Mucosa of descending colon (tissue), 3 donors: ENCODE results near the gene PRDM4. TPM values are rescaled to one million over a fixed set of nuclear protein-coding genes. Genes with fewer than 3 reads are reported as not detected.

Experiments
- ATAC-seq: fragments of 200-7000 bp; cut with Tn5 transposase; one replicate; pipeline ENCODE4 v1.9.1; 2020; ENCODE audit warnings: mild to moderate bottlenecking, moderate library complexity
- DNase-seq, 3 donors: peaks; one replicate each; pipeline ENCODE4 v3.0.0-alpha.2; 2020
- H3K36me3 ChIP-seq: fragments of 200-600 bp; one replicate; pipeline ENCODE4 v1.8.0; 2021; ENCODE audit warnings: low read depth, mild to moderate bottlenecking
- H3K4me1 ChIP-seq: fragments of 200-600 bp; one replicate; pipeline ENCODE4 v1.8.0; 2021; ENCODE audit warnings: low read depth, mild to moderate bottlenecking
- H3K4me3 ChIP-seq: fragments of 200-600 bp; one replicate; pipeline ENCODE4 v1.8.0; 2021; ENCODE audit warnings: mild to moderate bottlenecking
- H3K9me3 ChIP-seq: fragments of 200-600 bp; one replicate; pipeline ENCODE4 v1.8.0; 2021; ENCODE audit warnings: mild to moderate bottlenecking
- CTCF ChIP-seq: fragments of 200-600 bp; IDR thresholded peaks from one replicate; pipeline ENCODE4 v1.8.0; 2022; ENCODE audit warnings: antibody characterized with exemption, mild to moderate bottlenecking
- intact Hi-C, 2 donors: fragments of 100-400 bp; cut with DNase I in 1 of 2; cut with micrococcal nuclease in 1 of 2; formaldehyde crosslinking; loops; one replicate each; pipeline versions ENCODE4 v1.11.0 to v1.11.1; 2022; cut with DNase I, micrococcal nuclease
- total RNA-seq, 3 donors: library from RNA; stranded (reverse); fragmentation: NEBNext Ultra II Directional in 2 of 3; extraction: Animal tissue kit (Norgen Biotek cat#: 25700) in 2 of 3; gene quantifications; one replicate each; pipeline versions ENCODE4 v1.2.1 to v1.2.4, GENCODE V29; 2021 to 2023
- donor health status: DM: no; HTN: no; CAD: no; lungs with moderate emphysema.
- donor health status: DM: no; HTN: no; CAD: no.
- donor health status: DM: no; HTN: yes; CAD: no.

PRDM4 gene
- total RNA-seq, 3 donors from 2014 or later = 38.4 to 44.4 (median 39.9) TPM

GRCh38 chr12:107783406-107784376 is 22.8 kb upstream of the PRDM4 start:
- H3K4me1 ChIP-seq = no peaks in the 10 kb centered on the region
- ATAC-seq = no peak
- H3K4me3 ChIP-seq = no peak overlapping the region
- H3K9me3 ChIP-seq = no peaks in the 10 kb centered on the region
- intact Hi-C loops = no loop called here
- no peak for DNase-seq
- no peaks in the 10 kb centered on the region for H3K36me3 ChIP-seq
- no peak for TF ChIP-seq CTCF

- Histone ChIP-seq H3K9me3 (no peaks in the 10 kb centered on the region), H3K36me3 (no peaks in the 10 kb centered on the region), H3K4me3 (no peak overlapping the region), H3K4me1 (peaks cover 3% of the 10 kb centered on the region)
- intact Hi-C loops = no loop called here
- ATAC-seq (no peak), DNase-seq (no peak)
- no peak for TF ChIP-seq CTCF
Measured at GRCh38 chr12:107782067-107782466, 21.1 kb upstream of the PRDM4 start.

- TF ChIP-seq CTCF = no peak
- intact Hi-C loops = no loop called here
- ATAC-seq (no peak), DNase-seq (no peak)
- Histone ChIP-seq H3K4me3 (no peak overlapping the region), H3K4me1 (peaks cover 3% of the 10 kb centered on the region), H3K36me3 (no peaks in the 10 kb centered on the region), H3K9me3 (no peaks in the 10 kb centered on the region)
Measured at GRCh38 chr12:107780298-107780697, 19.4 kb upstream of the PRDM4 start.

GRCh38 chr12:107779077-107779831 is 18.3 kb upstream of the PRDM4 start:
- Histone ChIP-seq H3K9me3 (no peaks in the 10 kb centered on the region), H3K4me3 (no peak overlapping the region), H3K36me3 (no peaks in the 10 kb centered on the region), H3K4me1 (peaks cover 3% of the 10 kb centered on the region)
- peak in 1 of 3 donors; percentile 27 for DNase-seq
- TF ChIP-seq CTCF = no peak
- intact Hi-C loops = no loop called here
- peak; percentile 26 for ATAC-seq

GRCh38 chr12:107778383-107779025 is 17.6 kb upstream of the PRDM4 start:
- Histone ChIP-seq H3K4me3 (no peak overlapping the region), H3K9me3 (no peaks in the 10 kb centered on the region), H3K36me3 (no peaks in the 10 kb centered on the region), H3K4me1 (peaks cover 3% of the 10 kb centered on the region)
- no peak for TF ChIP-seq CTCF
- intact Hi-C loops = no loop called here
- ATAC-seq (peak; percentile 96), DNase-seq (peak in 2 of 3 donors; percentile 31 to 41)
